Kidney epithelial cell (primary cell): Measurements from ENCODE around the gene ZMIZ1. TPM values are rescaled to one million over a fixed set of nuclear protein-coding genes. Genes with fewer than 3 reads are reported as not detected.

ENCODE experiments used
- DNase-seq: peaks from one replicate; pipeline ENCODE4 v3.0.0-alpha.2; 2010; ENCODE audit warnings: low read depth
- H3K27me3 ChIP-seq: 2 replicates; pipeline ENCODE4 v1.6.0; 2011; ENCODE audit warnings: low read length; ENCODE audit not compliant: control insufficient read depth, insufficient read depth
- H3K36me3 ChIP-seq: 2 replicates; pipeline ENCODE4 v1.5.1; 2011; ENCODE audit warnings: low read length; ENCODE audit not compliant: control insufficient read depth, insufficient read depth
- H3K4me3 ChIP-seq: 2 replicates; pipeline ENCODE4 v1.5.1; 2011; ENCODE audit warnings: low read depth, mild to moderate bottlenecking, control low read depth, low read length
- total RNA-seq: library from RNA; depleted of rRNA; stranded (reverse); fragments of >200 nt; gene quantifications from 2 replicates; pipeline ENCODE4 v1.2.3, GENCODE V29; 2015
- TF ChIP-seq, protein P1 (sequence below): IDR thresholded peaks from 2 replicates; pipeline ENCODE4 v1.5.1; 2011; ENCODE audit warnings: mild to moderate bottlenecking, moderate library complexity, low read length, control low read depth, inconsistent platforms; ENCODE audit not compliant: insufficient read depth, poor library complexity, severe bottlenecking

ZMIZ1 gene
- total RNA-seq, 1 donor from 2014 or later: 57.5 TPM

DNA sequence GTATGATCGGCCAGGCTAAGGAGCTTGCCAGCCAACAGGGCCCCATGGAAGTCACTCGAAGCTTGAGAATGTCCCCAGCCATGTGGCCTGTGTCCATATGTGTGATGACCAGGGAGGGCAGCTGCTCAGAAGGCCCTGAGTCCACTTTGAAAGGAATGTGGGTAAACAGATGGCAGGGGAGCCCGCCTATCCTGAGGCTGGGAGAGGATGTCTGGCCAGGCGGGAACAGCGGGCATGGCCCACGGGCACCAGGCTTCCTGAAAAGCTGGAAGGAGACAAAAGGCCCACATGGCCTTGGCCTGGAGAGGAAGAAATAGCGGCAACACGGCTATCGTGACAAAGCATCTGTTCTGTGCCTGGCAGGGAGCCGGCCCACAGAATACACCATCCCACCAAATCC, 140.6 kb downstream of the ZMIZ1 start:
- DNase-seq: no peak
- Histone ChIP-seq H3K4me3 (no peak overlapping the region), H3K36me3 (peaks cover 14% of the 10 kb centered on the region), H3K27me3 (no peaks in the 10 kb centered on the region)
- TF ChIP-seq, protein P1, sequence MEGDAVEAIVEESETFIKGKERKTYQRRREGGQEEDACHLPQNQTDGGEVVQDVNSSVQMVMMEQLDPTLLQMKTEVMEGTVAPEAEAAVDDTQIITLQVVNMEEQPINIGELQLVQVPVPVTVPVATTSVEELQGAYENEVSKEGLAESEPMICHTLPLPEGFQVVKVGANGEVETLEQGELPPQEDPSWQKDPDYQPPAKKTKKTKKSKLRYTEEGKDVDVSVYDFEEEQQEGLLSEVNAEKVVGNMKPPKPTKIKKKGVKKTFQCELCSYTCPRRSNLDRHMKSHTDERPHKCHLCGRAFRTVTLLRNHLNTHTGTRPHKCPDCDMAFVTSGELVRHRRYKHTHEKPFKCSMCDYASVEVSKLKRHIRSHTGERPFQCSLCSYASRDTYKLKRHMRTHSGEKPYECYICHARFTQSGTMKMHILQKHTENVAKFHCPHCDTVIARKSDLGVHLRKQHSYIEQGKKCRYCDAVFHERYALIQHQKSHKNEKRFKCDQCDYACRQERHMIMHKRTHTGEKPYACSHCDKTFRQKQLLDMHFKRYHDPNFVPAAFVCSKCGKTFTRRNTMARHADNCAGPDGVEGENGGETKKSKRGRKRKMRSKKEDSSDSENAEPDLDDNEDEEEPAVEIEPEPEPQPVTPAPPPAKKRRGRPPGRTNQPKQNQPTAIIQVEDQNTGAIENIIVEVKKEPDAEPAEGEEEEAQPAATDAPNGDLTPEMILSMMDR: no peak

DNA sequence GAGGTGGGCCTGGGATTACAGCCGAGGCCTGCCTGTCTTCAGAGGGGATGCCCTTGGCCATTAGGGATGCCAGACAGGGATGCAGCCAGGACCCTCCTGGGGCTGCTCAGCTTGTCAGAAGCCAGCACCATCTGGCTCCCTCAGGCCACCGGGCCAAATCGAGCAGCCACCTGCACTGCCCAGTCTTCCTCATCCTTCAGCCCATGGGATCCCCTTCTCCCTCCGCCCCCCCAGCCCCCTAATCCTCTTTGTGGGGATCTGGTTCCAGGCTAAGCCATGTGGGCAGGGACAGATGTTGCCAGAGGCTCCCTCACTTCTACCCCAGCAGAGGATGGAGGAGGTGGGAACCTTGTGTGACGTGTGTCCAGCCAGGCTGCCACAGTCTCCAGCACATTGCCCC, 141.1 kb downstream of the ZMIZ1 start:
- Histone ChIP-seq H3K36me3 (peaks cover 14% of the 10 kb centered on the region), H3K27me3 (no peaks in the 10 kb centered on the region), H3K4me3 (no peak overlapping the region)
- no peak for DNase-seq
- TF ChIP-seq, protein P1: no peak

DNA sequence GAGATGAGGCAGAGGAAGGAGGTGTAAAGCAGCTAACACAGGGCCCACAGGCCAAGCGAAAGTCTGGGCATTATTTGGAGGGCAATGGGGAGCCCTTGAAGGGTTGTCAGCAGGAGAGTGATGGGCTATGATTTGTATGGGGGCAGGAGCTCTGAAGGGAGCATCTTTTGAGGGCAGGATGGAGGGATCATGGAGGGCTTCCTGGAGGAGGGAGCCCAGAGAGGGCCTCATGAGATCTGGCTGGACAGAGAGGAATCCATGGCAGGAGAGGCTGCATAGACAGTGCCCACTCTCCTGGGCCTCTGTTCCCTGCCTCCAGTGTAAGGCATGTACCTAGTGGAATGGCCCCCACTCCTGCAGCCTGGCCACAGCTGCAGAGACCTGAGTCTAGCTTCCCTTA, 141.9 kb downstream of the ZMIZ1 start:
- TF ChIP-seq, protein P1: no peak
- Histone ChIP-seq H3K4me3 (no peak overlapping the region), H3K36me3 (peaks cover 14% of the 10 kb centered on the region), H3K27me3 (no peaks in the 10 kb centered on the region)
- DNase-seq: no peak

DNA sequence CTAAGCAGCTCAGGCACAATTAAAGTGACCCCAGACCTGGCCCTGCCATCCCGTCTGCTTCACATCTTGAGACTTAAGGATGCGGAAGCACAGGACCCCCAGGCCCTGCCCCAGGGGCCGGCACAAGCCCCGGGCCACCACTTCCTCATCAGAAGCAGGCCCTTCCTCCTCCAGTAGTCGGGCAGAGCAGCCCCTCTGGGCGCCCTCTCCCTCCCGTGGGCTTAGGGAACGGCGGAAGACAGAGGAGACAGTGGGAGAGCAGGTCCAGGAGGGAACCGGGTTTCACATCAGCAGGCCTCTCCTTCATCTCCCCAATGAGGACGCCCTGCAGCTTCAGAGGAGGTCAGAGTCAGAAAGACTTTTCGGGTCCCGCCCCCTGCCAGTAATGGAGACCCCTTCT, 142.8 kb downstream of the ZMIZ1 start:
- Histone ChIP-seq H3K27me3 (no peaks in the 10 kb centered on the region), H3K36me3 (peaks cover 18% of the 10 kb centered on the region), H3K4me3 (no peak overlapping the region)
- TF ChIP-seq, protein P1: no peak
- DNase-seq: no peak

DNA sequence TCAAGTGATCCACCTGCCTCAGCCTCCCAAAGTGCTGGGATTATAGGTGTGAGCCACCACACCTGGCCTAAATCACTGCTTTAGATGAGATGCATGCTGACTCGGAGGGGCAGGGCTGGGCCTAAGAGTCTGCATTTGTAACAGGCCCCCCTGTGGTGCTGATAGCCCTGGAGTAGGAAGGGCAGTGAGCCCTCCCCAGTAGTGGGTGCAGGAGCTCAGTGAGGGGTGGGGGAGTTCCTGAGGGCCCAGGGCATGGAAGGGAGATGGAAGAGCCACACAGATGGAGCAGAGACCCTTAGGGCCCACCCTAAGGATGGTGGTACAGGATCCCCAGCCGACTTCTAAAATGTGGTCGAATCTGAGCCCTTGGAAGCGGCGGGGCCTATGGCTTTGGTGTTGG, 146.8 kb downstream of the ZMIZ1 start:
- Histone ChIP-seq H3K36me3 (peaks cover 13% of the 10 kb centered on the region), H3K4me3 (no peak overlapping the region), H3K27me3 (no peaks in the 10 kb centered on the region)
- TF ChIP-seq, protein P1: no peak
- DNase-seq: no peak

DNA sequence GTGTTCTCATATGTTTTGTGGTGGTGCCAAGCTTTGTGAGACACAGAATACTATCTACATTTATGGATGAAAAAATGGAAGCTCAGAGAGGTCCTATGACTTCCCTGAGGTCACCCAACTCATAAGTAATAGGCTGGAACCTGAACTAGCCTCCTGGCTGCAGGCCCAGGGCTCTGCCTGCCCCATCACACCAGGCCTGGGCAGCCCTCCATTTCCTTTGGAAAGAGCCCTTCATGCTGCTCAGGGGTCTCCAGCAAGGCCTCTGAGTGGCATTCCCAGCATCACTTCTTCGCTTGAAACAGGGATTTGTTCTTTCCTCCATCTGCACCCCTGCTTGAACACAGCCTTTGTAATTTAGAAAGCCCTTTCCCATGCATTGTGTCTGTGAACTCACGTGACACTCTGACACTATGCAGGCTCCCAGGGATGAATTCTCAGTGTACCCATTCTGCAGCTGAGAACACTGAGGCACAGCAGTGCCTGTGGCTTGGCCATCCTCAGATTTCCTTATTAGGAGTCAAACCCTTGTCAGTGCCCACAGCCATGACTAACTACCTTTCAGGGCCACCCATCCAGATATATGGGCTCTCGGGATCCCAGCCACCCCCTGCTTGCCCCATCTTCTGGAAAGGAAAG, 150.7 kb downstream of the ZMIZ1 start:
- TF ChIP-seq, protein P1: no peak
- H3K36me3 ChIP-seq: peaks cover 5% of the 10 kb centered on the region
- no peak for DNase-seq
- H3K4me3 ChIP-seq: no peak overlapping the region
- H3K27me3 ChIP-seq: no peaks in the 10 kb centered on the region
